Calu3 (cell line): ENCODE results near the gene F12. TPM values are rescaled to one million over a fixed set of nuclear protein-coding genes. Genes with fewer than 3 reads are reported as not detected.
"Not testable (repeated sequence)": the region's sequence is repeated elsewhere in the genome, so short reads cannot be mapped to it uniquely, and the experiment has no call there.

Source experiments
- BruUV-seq: library from RNA; stranded (reverse); fragments of 400-500 nt; replicated peaks from 2 replicates; lab custom pipeline; 2021; lab: Mats Ljungman, UMichigan
- CTCF ChIA-PET: fragments of 300-600 bp; sonication (Branson Sonifier 250); formaldehyde crosslinking; loops from one replicate; lab custom pipeline; 2022; ENCODE audit warnings: antibody characterized with exemption; lab: Charles Lee
- DNase-seq: peaks from one replicate; pipeline ENCODE4 v3.0.0; 2022
- H3K27ac Mint-ChIP-seq: one replicate; pipeline ENCODE4 v1.8.0; 2022; ENCODE audit warnings: mixed read lengths; ENCODE audit not compliant: unreplicated experiment
- H3K27me3 Mint-ChIP-seq: one replicate; pipeline ENCODE4 v1.8.0; 2022; ENCODE audit warnings: mixed read lengths; ENCODE audit not compliant: unreplicated experiment
- H3K36me3 Mint-ChIP-seq: one replicate; pipeline ENCODE4 v1.8.0; 2022; ENCODE audit warnings: mild to moderate bottlenecking, moderate library complexity, mixed read lengths; ENCODE audit not compliant: insufficient read depth, unreplicated experiment
- H3K4me1 Mint-ChIP-seq: one replicate; pipeline ENCODE4 v1.8.0; 2022; ENCODE audit warnings: mild to moderate bottlenecking, low read depth, mixed read lengths; ENCODE audit not compliant: unreplicated experiment
- H3K4me3 Mint-ChIP-seq: one replicate; pipeline ENCODE4 v1.8.0; 2022; ENCODE audit warnings: mild to moderate bottlenecking, low read depth, moderate library complexity, mixed read lengths; ENCODE audit not compliant: unreplicated experiment
- H3K9me3 Mint-ChIP-seq: one replicate; pipeline ENCODE4 v1.8.0; 2022; ENCODE audit warnings: low read depth, mixed read lengths; ENCODE audit not compliant: unreplicated experiment
- CTCF ChIP-seq: fragments of 200-600 bp; IDR thresholded peaks from one replicate; pipeline ENCODE4 v1.8.0; 2022; ENCODE audit warnings: antibody characterized with exemption; ENCODE audit not compliant: unreplicated experiment
- intact Hi-C: fragments of 100-400 bp; cut with micrococcal nuclease; formaldehyde crosslinking; loops from one replicate; pipeline ENCODE4 v1.10.0; 2022; ENCODE audit not compliant: unreplicated experiment
- total RNA-seq: library from RNA; stranded (reverse); gene quantifications from 2 replicates; pipeline ENCODE4 v1.2.3, GENCODE V29; 2022

Gene F12
- total RNA-seq, 1 experiment from 2014 or later: 14.3 TPM

- intact Hi-C loops: no loop called here
- peaks cover 12% of the 10 kb centered on the region for H3K36me3 Mint-ChIP-seq
- peaks cover 6% of the 10 kb centered on the region for H3K27me3 Mint-ChIP-seq
- peaks cover 14% of the 10 kb centered on the region for H3K4me1 Mint-ChIP-seq
- no peak for DNase-seq
- H3K4me3 Mint-ChIP-seq: no peak overlapping the region
- no peak for TF ChIP-seq CTCF
- CTCF ChIA-PET: no interaction called here
- H3K9me3 Mint-ChIP-seq: no peaks in the 10 kb centered on the region
- BruUV-seq: no TSS peak
- H3K27ac Mint-ChIP-seq: no peak overlapping the region
These were observed 11.9 kb upstream of the F12 start for GRCh38 chr5:177421062-177421798.

GRCh38 chr5:177420472-177420871, 11.1 kb upstream of the F12 start:
- H3K27ac Mint-ChIP-seq, H3K4me3 Mint-ChIP-seq, CTCF ChIA-PET, BruUV-seq, H3K9me3 Mint-ChIP-seq, H3K36me3 Mint-ChIP-seq, H3K27me3 Mint-ChIP-seq, DNase-seq, intact Hi-C loops, H3K4me1 Mint-ChIP-seq: not testable (repeated sequence)

GRCh38 chr5:177419046-177419445, 9.7 kb upstream of the F12 start:
- no peak overlapping the region for H3K27ac Mint-ChIP-seq
- H3K4me1 Mint-ChIP-seq: no peaks in the 10 kb centered on the region
- CTCF ChIA-PET: interaction anchor here (0.6 kb wide), 1 partner anchor 30 kb away, joined by 5 read pairs; no protein-coding TSS in a partner anchor
- no peaks in the 10 kb centered on the region for H3K27me3 Mint-ChIP-seq
- no peak for TF ChIP-seq CTCF
- intact Hi-C loops: no loop called here
- no peak for DNase-seq
- BruUV-seq: no TSS peak
- H3K4me3 Mint-ChIP-seq: no peak overlapping the region
- H3K36me3 Mint-ChIP-seq: no peaks in the 10 kb centered on the region
- H3K9me3 Mint-ChIP-seq: no peaks in the 10 kb centered on the region

- CTCF ChIA-PET: interaction anchor here (0.8 to 1.5 kb wide), 3 partner anchors 13 to 38 kb away, joined by 3 to 10 read pairs (median 4); no protein-coding TSS in a partner anchor
- DNase-seq, BruUV-seq, intact Hi-C loops, H3K27ac Mint-ChIP-seq, H3K36me3 Mint-ChIP-seq, H3K4me3 Mint-ChIP-seq, H3K4me1 Mint-ChIP-seq, H3K9me3 Mint-ChIP-seq, H3K27me3 Mint-ChIP-seq: not testable (repeated sequence)
These were observed 7.7 kb upstream of the F12 start for GRCh38 chr5:177417081-177417480.

GRCh38 chr5:177414481-177414880, 5.1 kb upstream of the F12 start:
- Mint-ChIP-seq H3K36me3 (no peaks in the 10 kb centered on the region), H3K9me3 (no peaks in the 10 kb centered on the region), H3K27ac (no peak overlapping the region), H3K27me3 (no peaks in the 10 kb centered on the region), H3K4me1 (no peaks in the 10 kb centered on the region), H3K4me3 (no peak overlapping the region)
- CTCF ChIA-PET: no interaction called here
- no peak for TF ChIP-seq CTCF
- no TSS peak for BruUV-seq
- intact Hi-C loops: no loop called here
- DNase-seq: no peak
